ENCODE measurements around the gene HAGH.

The HAGH gene

GRCh38 chr16:1786242-1787055 lies 40.2 kb downstream of the HAGH start:
- no peak for DNase-seq (ENCODE audit: low read depth in 2 of 2)

- DNase-seq (ENCODE audit: low read depth in 2 of 2) = no peak
Measured at GRCh38 chr16:1785846-1786170, 40.8 kb downstream of the HAGH start.

DNA sequence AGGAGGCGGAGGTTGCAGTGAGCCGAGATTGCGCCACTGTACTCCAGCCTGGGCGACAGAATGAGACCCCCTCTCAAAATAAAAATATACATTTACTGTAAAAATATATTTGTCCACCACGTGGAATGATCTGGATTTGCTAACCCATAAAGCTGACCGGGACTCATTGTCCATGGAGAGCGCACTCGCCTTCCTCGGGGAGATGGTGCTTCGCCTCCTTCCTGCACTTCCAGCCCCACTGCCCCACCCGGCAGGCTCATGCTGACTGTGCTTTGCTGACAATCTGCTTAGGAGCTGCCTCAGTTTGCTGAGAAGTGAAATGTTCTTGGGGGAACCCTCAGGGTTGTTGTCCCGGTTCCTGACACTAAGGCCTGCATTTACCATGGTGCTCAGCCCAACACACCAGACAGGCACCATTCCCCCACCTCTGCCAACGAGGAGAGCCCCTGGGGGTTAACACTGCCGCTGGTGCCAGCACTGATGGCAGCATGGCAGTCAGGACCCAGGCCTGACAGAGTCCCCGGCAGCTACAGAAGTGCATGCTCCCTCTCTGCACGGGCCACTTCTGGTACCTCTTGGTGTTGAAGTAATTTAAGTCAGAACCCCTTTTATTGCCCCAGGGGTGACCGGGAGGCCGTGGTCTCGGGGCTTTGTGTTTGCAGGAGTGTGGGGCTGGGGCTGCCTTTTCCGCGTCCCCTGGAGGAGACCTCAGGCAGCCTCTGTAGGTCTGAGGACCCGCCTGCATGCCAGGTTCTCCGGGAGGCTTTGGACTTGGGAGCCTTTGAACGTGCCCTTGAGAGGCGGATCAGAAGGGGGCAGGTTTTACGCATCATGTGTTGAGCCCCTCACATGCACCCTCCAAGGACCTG lies 41.4 kb downstream of the HAGH start:
- no peak for DNase-seq (ENCODE audit: low read depth in 2 of 2)

DNA sequence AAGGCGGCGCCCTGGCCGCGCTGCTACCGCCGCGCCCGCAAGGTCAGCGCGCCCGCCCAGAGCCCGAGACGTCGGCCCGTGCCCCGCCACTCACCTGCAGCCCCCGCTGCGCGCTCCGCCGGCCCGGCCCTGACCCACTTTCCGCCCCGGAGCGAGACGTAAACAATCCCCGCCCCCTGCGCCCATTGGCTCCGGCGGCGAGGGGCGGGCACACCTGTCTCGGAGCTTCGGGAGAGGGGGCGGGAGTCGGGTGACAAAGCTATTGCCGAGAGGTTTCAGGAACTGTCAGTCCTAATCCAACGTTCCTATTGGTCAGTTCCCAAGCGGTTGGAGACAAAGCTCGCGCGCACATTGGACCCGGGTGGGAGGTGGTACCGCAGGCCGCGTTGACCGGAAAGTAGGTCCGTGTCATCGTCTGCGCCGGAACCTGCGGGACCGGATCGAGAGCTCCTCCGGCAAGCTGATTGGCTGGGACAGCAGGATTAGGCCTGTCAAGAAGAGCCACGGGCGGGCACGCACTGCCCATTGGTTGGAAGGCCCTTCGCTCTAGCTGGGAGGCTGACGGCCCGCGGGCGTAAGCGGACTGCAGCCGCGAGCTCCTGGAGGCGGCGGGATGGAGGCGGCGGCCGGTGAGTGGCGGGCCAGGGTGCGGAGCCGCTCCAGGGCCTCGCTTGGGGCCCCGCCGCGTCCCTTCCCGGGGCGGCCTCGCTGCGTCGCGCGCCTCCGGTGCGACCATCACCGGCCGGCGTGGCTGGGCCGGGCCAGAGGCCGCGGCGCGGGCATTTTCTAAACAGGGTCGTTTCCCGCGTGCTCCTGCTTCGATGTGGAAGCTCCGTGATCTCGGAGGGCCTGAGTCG lies 44.0 kb downstream of the HAGH start, which contains the start of the genes NUBP2 and SPSB3:
TSS of gene NUBP2 (plus strand) at position 553 of the 857 bp plus-strand sequence. CDS start at position 614, 61 bp downstream.
TSS of gene SPSB3 (minus strand) at position 164 of the 857 bp plus-strand sequence. CDS start 1,088 bp downstream, outside the sequence.
- DNase-seq (ENCODE audit: low read depth in 2 of 2) = peak; percentile 98 to 99

DNA sequence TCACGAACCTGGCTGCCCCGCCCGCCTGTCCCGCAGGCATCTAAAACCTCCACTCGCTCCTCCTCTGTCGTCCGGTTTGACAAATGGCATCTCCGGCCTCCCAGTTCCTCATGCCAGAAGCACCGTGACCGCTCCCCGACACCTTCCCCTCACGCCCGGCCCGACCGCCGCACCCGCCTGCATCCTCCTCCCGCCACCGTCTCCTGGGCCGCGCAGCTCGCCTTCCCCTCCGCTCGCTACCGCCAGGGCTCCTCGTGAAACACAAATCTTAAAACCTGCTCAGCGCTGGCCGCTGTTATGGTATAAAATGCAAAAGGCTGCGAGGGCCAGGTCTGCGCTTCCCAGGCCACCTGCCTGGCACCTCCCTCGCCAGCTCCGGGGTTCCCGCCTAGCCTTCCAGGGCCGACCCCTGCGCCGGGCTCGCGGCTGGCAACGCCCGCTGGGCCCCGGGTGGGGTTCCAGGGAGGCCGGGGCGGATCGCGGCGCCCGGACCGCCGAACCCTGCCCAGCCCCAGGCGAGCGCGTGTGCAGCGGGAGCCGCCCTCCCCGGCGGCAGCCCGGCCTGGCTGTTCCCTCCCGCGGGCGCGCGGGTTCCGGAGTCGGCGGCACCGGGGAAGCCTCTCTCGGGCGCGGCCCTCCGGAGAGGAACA lies 44.7 kb downstream of the HAGH start:
- no peak for DNase-seq (ENCODE audit: low read depth in 2 of 2)

DNA sequence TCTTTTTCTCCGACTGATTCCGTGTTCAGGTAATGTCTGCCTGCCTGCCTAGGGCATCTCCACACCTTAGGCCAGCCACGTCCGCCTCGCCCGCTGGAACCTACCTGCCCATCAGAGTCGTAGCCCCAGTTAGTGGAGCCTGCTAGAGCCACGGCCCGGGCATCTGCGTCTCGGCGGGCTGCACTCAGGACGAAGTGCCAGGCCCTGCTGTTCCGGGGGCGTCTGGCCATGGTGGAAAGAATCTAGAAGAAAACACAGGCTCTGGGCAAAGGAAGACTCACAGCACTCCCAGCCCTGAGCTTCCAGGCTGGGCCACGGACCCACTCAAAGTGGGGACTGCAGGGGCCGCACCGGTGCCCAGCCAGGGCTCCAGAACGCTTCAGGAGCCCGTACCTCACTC lies 45.4 kb downstream of the HAGH start:
- DNase-seq (ENCODE audit: low read depth in 2 of 2) = no peak

DNA sequence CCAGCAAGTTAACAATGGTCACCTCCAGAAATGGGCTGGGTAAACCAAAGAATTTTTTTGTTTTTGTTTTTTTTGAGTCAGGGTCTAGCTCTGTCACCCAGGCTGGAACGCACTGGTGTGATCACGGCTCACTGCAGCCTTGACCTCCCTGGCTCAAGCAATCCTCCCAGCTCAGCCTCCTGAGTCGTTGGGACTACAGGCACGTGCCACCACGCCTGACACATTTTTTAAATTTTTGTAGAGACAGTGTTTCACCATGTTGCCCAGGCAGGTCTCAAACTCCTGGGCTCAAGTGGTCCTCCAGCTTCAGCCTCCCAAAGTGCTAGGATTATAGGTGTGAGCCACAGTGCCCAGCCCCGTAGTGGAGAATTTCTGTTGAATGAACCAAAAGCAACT lies 46.0 kb downstream of the HAGH start:
- DNase-seq (ENCODE audit: low read depth in 2 of 2) = no peak

DNA sequence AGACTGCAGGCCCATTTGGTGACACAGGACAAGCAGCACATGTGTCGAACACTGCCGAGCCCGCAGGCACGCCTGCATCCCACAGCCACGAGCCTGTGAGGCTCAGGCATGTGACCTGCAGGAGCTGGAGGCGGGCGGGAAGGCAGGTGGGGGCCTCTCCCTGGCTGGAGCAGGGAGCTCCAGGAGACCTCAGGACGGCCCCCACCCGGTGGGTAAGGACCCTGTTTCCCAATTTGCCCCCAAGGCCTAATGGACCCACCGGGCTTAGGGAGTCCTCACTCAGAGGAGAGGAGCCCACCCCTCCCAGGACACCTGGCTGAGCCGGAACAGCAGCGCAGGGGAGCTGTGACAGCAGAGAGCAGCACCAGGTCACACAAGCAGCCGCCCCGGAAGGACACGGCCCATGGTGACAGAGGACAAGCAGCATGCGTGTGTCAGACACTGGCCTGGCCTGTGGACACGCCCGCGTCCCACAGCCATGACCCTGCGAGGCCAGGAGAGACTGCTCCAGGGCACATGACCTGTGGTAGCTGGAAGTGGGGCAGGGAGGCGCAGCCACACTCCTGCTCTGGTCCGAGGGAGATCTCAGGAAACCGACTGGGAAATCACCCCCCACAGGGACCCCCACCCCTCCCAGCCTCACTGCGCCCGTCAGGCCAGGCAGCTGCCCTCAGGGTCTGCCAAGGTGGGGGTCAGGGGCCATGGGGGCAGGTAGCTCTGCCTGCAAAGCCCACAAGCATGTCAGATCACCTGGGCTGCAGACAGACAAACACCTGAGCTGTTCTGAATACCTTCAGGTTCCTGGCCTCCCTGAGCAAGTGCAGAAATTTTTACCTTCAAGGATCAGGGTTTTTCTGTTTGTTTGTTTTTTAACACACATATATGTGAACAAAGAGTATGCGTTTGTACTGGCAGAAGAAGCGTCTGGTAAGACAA lies 46.6 kb downstream of the HAGH start:
- DNase-seq (ENCODE audit: low read depth in 2 of 2) = no peak

GRCh38 chr16:1779234-1779701 lies 47.4 kb downstream of the HAGH start:
- no peak for DNase-seq (ENCODE audit: low read depth in 2 of 2)

DNA sequence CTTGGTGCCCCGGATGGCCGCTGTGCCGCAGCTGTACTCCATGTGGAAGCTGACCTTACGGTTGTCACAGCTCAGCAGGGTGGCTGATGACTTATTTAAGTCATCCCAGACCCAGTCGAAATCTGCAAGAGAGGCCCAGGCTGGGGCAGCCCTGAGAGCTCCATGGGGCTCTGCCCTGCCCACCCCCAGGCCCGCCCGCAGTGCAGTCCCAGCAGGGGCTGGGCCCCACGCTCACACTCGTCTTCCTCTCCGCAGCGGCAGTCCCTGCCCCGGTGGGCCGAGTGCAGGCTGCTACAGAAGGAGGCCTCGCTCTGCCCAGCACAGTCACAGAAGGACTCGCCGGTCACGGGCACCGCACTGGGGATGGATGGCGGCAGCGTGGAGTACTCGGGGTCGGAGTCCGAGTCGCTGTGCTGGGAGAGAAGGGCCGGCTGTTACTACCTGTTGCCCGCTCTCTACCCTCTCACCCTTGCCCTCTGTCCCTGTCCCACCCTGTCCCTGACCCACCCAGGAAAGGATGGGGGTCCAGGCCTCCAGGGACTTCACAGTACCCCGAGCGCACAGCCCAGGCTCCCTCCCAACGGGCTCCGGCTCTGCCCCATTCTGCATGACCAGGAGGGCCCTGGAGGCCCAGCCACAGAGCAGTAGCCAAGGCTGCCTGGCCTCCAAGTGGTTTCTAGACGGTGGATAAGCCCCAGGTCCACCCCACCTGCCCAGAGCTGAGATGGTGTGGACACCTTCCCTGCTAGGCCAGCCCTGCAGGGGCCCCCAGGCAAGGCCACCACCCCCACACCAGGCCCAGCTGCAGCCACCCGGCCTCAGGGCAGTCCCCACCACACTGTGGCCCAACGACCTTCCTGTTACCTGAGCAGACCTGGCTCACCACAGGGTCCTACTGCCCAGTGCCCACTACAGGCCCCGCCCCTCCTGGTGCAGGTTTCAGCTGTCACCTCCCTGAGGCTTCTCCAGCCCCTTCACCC lies 48.1 kb downstream of the HAGH start:
- no peak for DNase-seq (ENCODE audit: low read depth in 2 of 2)

DNA sequence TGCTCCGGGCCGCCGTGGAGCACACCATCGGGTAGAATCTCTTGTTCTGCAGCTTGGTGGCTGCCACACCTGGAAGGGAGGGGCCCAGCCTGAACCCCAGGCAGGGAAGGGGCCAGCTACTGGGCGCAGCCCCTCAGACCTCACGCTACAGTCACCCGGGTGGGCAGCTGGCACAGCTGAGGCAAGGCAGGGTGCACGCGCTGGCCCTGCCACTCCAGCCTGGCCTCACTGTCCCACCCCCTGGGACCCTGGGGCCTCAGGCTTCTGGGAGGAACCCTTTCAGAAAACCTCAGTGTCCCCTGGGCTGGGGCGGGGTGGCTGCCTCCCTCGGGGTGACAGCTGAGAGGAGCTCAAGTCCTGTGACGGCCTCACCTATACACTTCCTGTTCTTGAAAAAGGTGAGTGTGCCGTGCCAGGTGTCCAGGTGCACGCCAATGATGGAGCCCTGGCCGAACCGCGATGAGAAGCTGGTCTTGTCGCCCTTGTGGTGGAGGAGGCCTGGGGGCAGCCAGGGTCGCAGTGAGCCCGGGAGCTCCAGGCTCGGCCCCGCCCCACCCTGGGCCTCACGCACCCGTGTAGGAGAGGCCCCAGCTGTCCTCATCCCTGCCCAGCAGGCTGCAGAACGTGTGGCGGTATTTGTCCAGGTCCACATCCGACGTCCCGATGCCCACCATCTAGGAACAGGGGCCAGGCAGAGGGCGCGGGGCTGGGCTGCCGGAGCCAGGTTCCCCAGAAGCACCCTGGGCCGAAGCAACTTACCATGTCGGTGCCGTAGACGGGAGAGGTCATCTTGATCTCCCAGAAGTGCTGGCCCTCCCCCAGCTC lies 49.0 kb downstream of the HAGH start:
- no peak for DNase-seq (ENCODE audit: low read depth in 2 of 2)

GRCh38 chr16:1776991-1777374 lies 49.6 kb downstream of the HAGH start:
- DNase-seq (ENCODE audit: low read depth in 2 of 2) = no peak

- DNase-seq (ENCODE audit: low read depth in 2 of 2) = no peak
Measured at GRCh38 chr16:1776672-1776955, 50.0 kb downstream of the HAGH start.

- no peak for DNase-seq (ENCODE audit: low read depth in 2 of 2)
Measured at GRCh38 chr16:1775846-1776671, 50.6 kb downstream of the HAGH start.

- no peak for DNase-seq (ENCODE audit: low read depth in 2 of 2)
Measured at GRCh38 chr16:1775006-1775845, 51.4 kb downstream of the HAGH start.

- DNase-seq (ENCODE audit: low read depth in 2 of 2) = no peak
Measured at GRCh38 chr16:1774448-1774780, 52.2 kb downstream of the HAGH start.

Measured in stimulated activated CD4-positive, alpha-beta T cell treated with anti-CD3 and anti-CD28 coated beads, Interleukin-15, amount 100 ng/mL, for 48 hours (primary cell).